Naive thymus-derived CD8-positive, alpha-beta T cell (primary cell): ENCODE measurements around the gene PRR13. TPM values are rescaled to one million over a fixed set of nuclear protein-coding genes. Genes with fewer than 3 reads are reported as not detected.
"Not testable (repeated sequence)": the region's sequence is repeated elsewhere in the genome, so short reads cannot be mapped to it uniquely, and the experiment has no call there.

Source experiments
- ATAC-seq, 2 donors: fragments of 150-1000 bp; cut with Tn5 transposase in 1 of 2; sonication (Bioruptor Pico), chemical (Tn5 transposase) in 1 of 2; 1 replicate in 1 of 2; 2 replicates in 1 of 2; pipeline ENCODE4 v1.10.0; 2021; ENCODE audit warnings: mild to moderate bottlenecking in 2 of 2, moderate library complexity in 2 of 2
- POLR2A ChIA-PET: fragments of 350-600 bp; sonication (Branson Sonifier 250); formaldehyde crosslinking; loops from one replicate; lab custom pipeline; 2021; ENCODE audit warnings: antibody characterized with exemption; lab: Charles Lee
- DNase-seq, 10 donors: peaks; one replicate each; pipeline versions ENCODE4 v3.0.0 to v3.0.0-alpha.2; 2020 to 2022
- H3K27ac Mint-ChIP-seq, 10 donors: one replicate each; pipeline ENCODE4 v1.8.0; 2020 to 2022; ENCODE audit warnings: mild to moderate bottlenecking in 10 of 10, mixed read lengths in 10 of 10, moderate library complexity in 4 of 10, inconsistent platforms in 1 of 10
- H3K27me3 Mint-ChIP-seq, 5 donors: one replicate each; pipeline ENCODE4 v1.8.0; 2021 to 2022; ENCODE audit warnings: mixed read lengths in 5 of 5
- H3K36me3 Mint-ChIP-seq, 3 donors: one replicate each; pipeline ENCODE4 v1.8.0; 2020 to 2022; ENCODE audit warnings: mixed read lengths in 3 of 3, mild to moderate bottlenecking in 2 of 3, inconsistent platforms in 1 of 3
- H3K4me1 Mint-ChIP-seq, 4 donors: one replicate each; pipeline ENCODE4 v1.8.0; 2021 to 2022; ENCODE audit warnings: mixed read lengths in 4 of 4
- H3K4me3 Mint-ChIP-seq, 10 donors: one replicate each; pipeline ENCODE4 v1.8.0; 2020 to 2022; ENCODE audit warnings: mild to moderate bottlenecking in 10 of 10, mixed read lengths in 10 of 10, moderate library complexity in 6 of 10, inconsistent platforms in 1 of 10
- H3K9me3 Mint-ChIP-seq, 9 donors: one replicate each; pipeline ENCODE4 v1.8.0; 2020 to 2022; ENCODE audit warnings: mixed read lengths in 9 of 9, mild to moderate bottlenecking in 3 of 9, inconsistent platforms in 1 of 9, moderate library complexity in 1 of 9
- polyA plus RNA-seq, 3 donors: library from polyadenylated mRNA; unstranded; fragments of 300-500 nt; fragmentation: Illumina TruSeq; gene quantifications; one replicate each; pipeline ENCODE4 v1.2.3, GENCODE V29; 2021
- total RNA-seq, 8 experiments: library from RNA in 2 of 8; stranded (reverse) in 2 of 8; gene quantifications; one replicate each; pipeline ENCODE4 v1.2.3 and lab custom pipeline; 2021 to 2026

Gene PRR13
- total and polyA plus RNA-seq, 5 experiments from 2014 or later = 215 to 535 (median 513) TPM

DNA sequence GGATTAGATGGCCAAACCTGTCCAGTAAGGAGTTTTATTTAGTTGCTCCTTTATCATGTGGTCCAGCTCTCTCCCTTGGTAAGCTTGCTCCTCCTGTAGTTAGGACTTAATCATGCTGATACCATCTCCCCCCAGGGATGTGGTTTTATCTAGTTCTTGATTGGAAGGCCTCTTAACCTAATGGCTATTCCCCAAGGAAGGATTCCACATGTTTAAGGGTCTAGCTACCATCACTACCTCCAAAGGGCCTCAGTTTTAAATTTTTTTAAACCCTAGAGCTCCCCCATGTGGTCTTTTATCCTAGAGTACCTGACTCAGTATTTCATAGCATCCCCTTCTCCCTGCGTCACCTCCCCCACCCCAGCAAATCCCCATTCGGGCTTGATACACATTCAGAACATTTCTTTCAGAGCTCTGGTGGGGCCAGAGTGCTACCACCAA, 35.3 kb downstream of the PRR13 start:
- H3K27ac Mint-ChIP-seq = peak overlapping the region in 9 of 10 donors; percentile 12 to 87 (median 53)
- H3K36me3 Mint-ChIP-seq = peaks cover 0 to 98% (median 9%) of the 10 kb centered on the region in 3 donors

DNA sequence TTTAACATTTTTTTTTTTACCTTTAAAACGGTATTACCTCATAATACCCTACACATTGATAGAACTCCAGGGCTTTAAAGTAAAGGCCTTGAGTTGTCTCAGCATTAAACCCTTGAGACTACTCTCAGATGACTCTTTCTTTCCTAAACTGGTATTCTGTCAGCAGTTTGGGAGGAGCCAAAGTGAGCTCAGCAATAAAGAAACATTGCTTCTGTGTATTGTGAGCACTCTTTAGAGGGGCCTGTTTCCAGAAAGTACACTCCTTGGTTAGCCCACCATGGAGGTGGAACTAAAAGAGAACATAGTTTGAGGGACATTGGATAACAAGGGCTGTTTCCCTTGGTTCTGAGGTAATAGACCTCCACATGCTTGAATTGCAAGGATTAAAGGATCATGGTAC, 37.3 kb downstream of the PRR13 start:
- ATAC-seq = no peak
- Mint-ChIP-seq H3K36me3 (peaks cover 0 to 93% (median 6%) of the 10 kb centered on the region in 3 donors), H3K9me3 (no peaks in the 10 kb centered on the region), H3K27ac (peak overlapping the region in 3 of 10 donors; percentile 50 to 63 (median 51)), H3K27me3 (no peaks in the 10 kb centered on the region), H3K4me1 (peaks cover 19 to 37% (median 28%) of the 10 kb centered on the region in 4 donors), H3K4me3 (no peak overlapping the region)
- POLR2A ChIA-PET = interaction anchor here (0.9 to 3.9 kb wide), 3 partner anchors 10 to 21 kb away, joined by 3 to 14 read pairs (median 6); partner anchors contain the start of gene MAP3K12
- no peak for DNase-seq

More for the DNA sequence above, 35.3 kb downstream of the PRR13 start:
- DNase-seq (peak in 1 of 10 donors; percentile 23), ATAC-seq (peak; percentile 33 to 46)
- POLR2A ChIA-PET = interaction anchor here (0.7 to 3.9 kb wide), 2 partner anchors 23 to 88 kb away, joined by 3 to 14 read pairs; partner anchors contain the start of gene MAP3K12
- no peaks in the 10 kb centered on the region for H3K9me3 Mint-ChIP-seq
- H3K27me3 Mint-ChIP-seq = no peaks in the 10 kb centered on the region
- peaks cover 28 to 49% (median 42%) of the 10 kb centered on the region in 4 donors for H3K4me1 Mint-ChIP-seq
- no peak overlapping the region for H3K4me3 Mint-ChIP-seq

GRCh38 chr12:53479331-53479730, 37.8 kb downstream of the PRR13 start:
- Mint-ChIP-seq H3K36me3 (peaks cover 0 to 91% (median 5%) of the 10 kb centered on the region in 3 donors), H3K4me3 (no peak overlapping the region), H3K27ac (peak overlapping the region in 4 of 10 donors; percentile 50 to 63 (median 57))

DNA sequence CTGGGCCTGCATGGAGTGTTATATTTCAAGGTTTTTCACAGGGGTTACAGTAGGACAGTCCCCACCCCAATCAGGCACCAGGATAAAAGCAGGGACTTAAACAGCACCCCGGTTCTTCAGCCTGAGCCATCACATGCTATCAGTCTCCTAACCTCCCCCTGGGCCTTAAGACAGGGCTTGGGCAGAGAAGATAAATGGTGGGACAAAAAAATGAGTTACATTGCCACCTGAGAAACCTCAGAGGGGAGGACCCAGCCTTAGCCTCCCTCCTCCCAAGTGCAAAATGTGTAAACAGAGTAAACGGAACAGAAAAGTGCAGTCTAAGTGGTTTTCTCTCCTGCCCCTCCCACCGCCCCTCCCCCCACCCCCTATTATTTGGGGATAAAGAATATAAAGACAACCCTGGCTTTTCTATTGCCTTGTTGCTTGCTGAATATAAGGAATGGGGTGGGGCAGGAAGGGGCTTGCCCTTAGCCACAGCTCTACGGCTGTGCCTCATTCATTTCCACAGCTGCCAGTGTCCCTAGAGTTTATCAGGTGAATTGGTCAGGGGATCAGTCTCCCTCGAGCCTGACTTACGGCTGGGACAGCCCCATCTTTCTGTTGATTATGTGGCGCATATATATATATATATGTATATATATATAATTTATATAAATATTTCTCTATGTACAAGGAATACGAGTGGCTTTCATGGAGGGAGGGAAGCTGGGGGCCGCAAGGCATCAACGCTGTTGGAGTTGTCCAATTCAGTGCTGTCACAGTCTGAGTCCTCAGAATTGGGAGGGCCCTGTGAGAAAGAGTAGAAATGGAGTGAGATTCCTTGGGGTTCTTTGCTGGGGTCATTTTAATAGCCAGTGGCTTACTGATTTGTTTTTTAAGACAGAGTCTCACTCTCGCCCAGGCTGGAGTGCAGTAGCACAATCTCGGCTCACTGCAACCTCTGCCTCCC, 39.2 kb downstream of the PRR13 start:
- Mint-ChIP-seq H3K27me3 (no peaks in the 10 kb centered on the region), H3K36me3 (peaks cover 0 to 91% (median 5%) of the 10 kb centered on the region in 3 donors), H3K4me3 (no peak overlapping the region), H3K27ac (peak overlapping the region in 2 of 10 donors; percentile 17 to 40), H3K9me3 (no peaks in the 10 kb centered on the region), H3K4me1 (peaks cover 5 to 20% (median 14%) of the 10 kb centered on the region in 4 donors)
- DNase-seq (no peak), ATAC-seq (no peak)
- POLR2A ChIA-PET = interaction anchor here (1.0 to 1.7 kb wide), 4 partner anchors 13 to 22 kb away, joined by 3 to 6 read pairs (median 4); partner anchors contain the start of gene TARBP2

More at GRCh38 chr12:53479331-53479730, 37.8 kb downstream of the PRR13 start:
- POLR2A ChIA-PET = no interaction called here
- DNase-seq = no peak
- peaks cover 15 to 32% (median 24%) of the 10 kb centered on the region in 4 donors for H3K4me1 Mint-ChIP-seq
- no peaks in the 10 kb centered on the region for H3K9me3 Mint-ChIP-seq
- ATAC-seq = no peak
- no peaks in the 10 kb centered on the region for H3K27me3 Mint-ChIP-seq

GRCh38 chr12:53481458-53481857, 39.9 kb downstream of the PRR13 start:
- ATAC-seq, H3K9me3 Mint-ChIP-seq, H3K4me3 Mint-ChIP-seq, H3K27me3 Mint-ChIP-seq, DNase-seq: not testable (repeated sequence)
- Mint-ChIP-seq H3K36me3 (peaks cover 0 to 84% (median 5%) of the 10 kb centered on the region in 3 donors), H3K27ac (peak overlapping the region in 3 of 10 donors; percentile 17 to 48 (median 46)), H3K4me1 (peaks cover 5 to 18% (median 10%) of the 10 kb centered on the region in 4 donors)
- POLR2A ChIA-PET = interaction anchor here (1.0 to 1.8 kb wide), 8 partner anchors 8 to 35 kb away, joined by 3 to 6 read pairs (median 4); partner anchors contain the start of genes PCBP2 and TARBP2

- peak in 1 of 10 donors; percentile 30 for DNase-seq
- Mint-ChIP-seq H3K36me3 (peaks cover 0 to 78% (median 5%) of the 10 kb centered on the region in 3 donors), H3K27ac (peak overlapping the region in 9 of 10 donors; percentile 8 to 94 (median 48)), H3K9me3 (no peaks in the 10 kb centered on the region), H3K4me3 (no peak overlapping the region), H3K4me1 (peaks cover under 1 to 16% (median 4%) of the 10 kb centered on the region in 4 donors), H3K27me3 (no peaks in the 10 kb centered on the region)
- peak; percentile 32 to 81 for ATAC-seq
- POLR2A ChIA-PET = interaction anchor here (1.0 to 1.8 kb wide), 11 partner anchors 9 to 41 kb away, joined by 3 to 6 read pairs (median 4); partner anchors contain the start of genes PCBP2, PRR13 and TARBP2
These were observed 40.5 kb downstream of the PRR13 start for GRCh38 chr12:53481939-53482586.

DNA sequence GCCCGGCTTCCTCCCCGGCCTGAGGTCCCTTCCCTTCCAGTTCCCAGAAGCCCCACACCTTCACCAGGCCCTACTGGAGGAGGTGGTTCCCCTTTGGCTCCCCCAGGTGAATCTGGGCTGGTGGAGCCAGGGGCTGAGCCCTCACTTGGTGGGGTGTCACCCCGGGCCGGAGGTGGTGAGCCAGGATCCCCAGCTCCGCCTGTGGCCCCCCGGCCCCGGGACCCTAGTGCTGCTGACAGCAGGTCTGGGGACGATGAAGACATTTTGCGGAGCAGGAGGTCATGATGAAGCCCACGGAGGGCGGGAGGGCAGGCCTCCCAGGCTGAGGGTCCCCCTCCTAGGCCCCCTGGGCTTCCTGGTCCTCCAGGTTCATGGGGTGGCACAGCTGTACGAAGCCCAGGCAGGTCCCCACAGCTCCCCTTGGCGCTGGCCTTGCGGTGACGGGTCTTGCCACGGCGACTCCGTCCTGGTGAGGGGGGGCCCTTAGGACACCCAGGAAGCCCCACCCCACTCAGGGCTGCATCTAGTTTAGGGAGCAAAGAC, 41.2 kb downstream of the PRR13 start:
- no peaks in the 10 kb centered on the region for H3K27me3 Mint-ChIP-seq
- POLR2A ChIA-PET = interaction anchor here (1.0 to 1.8 kb wide), 10 partner anchors 9 to 41 kb away, joined by 3 to 10 read pairs (median 4); partner anchors contain the start of genes PCBP2, PRR13 and TARBP2
- DNase-seq = no peak
- H3K27ac Mint-ChIP-seq = peak overlapping the region in 2 of 10 donors; percentile 49 to 79
- no peaks in the 10 kb centered on the region for H3K9me3 Mint-ChIP-seq
- ATAC-seq = peak in 1 of 2 donors; percentile 4
- peaks cover 0 to 72% (median 5%) of the 10 kb centered on the region in 3 donors for H3K36me3 Mint-ChIP-seq
- H3K4me1 Mint-ChIP-seq = peaks cover 0 to 20% (median 4%) of the 10 kb centered on the region in 4 donors
- no peak overlapping the region for H3K4me3 Mint-ChIP-seq

GRCh38 chr12:53483225-53483978, 41.9 kb downstream of the PRR13 start:
- Mint-ChIP-seq H3K36me3 (peaks cover 0 to 65% (median 5%) of the 10 kb centered on the region in 3 donors), H3K9me3 (no peaks in the 10 kb centered on the region), H3K4me3 (peak overlapping the region in 1 of 10 donors; percentile 34), H3K27ac (peak overlapping the region in 6 of 10 donors; percentile 34 to 79 (median 54)), H3K27me3 (no peaks in the 10 kb centered on the region), H3K4me1 (peaks cover 0 to 20% (median 8%) of the 10 kb centered on the region in 4 donors)
- POLR2A ChIA-PET = interaction anchor here (1.0 to 1.8 kb wide), 5 partner anchors 10 to 42 kb away, joined by 3 to 10 read pairs (median 4); partner anchors contain the start of genes PRR13 and TARBP2
- ATAC-seq (no peak), DNase-seq (no peak)

- no peaks in the 10 kb centered on the region for H3K27me3 Mint-ChIP-seq
- H3K4me1 Mint-ChIP-seq = peaks cover 0 to 19% (median 8%) of the 10 kb centered on the region in 4 donors
- H3K36me3 Mint-ChIP-seq = peaks cover 0 to 59% (median 5%) of the 10 kb centered on the region in 3 donors
- no peaks in the 10 kb centered on the region for H3K9me3 Mint-ChIP-seq
- ATAC-seq (no peak), DNase-seq (no peak)
- POLR2A ChIA-PET = interaction anchor here (1.4 kb wide), 1 partner anchor 17 kb away, joined by 10 read pairs; the partner anchor contains the start of gene TARBP2
- H3K4me3 Mint-ChIP-seq = peak overlapping the region in 1 of 10 donors; percentile 34
- peak overlapping the region in 7 of 10 donors; percentile 34 to 77 (median 53) for H3K27ac Mint-ChIP-seq
These were observed 42.4 kb downstream of the PRR13 start for GRCh38 chr12:53483979-53484377.

GRCh38 chr12:53484686-53485575, 43.4 kb downstream of the PRR13 start:
- H3K27ac Mint-ChIP-seq = peak overlapping the region in 5 of 10 donors; percentile 49 to 89 (median 78)
- no peak for DNase-seq
- no peaks in the 10 kb centered on the region for H3K9me3 Mint-ChIP-seq
- no peak for ATAC-seq
- POLR2A ChIA-PET = no interaction called here
- peaks cover 0 to 49% (median 5%) of the 10 kb centered on the region in 3 donors for H3K36me3 Mint-ChIP-seq
- H3K4me3 Mint-ChIP-seq = peak overlapping the region in 1 of 10 donors; percentile 52
- H3K4me1 Mint-ChIP-seq = peaks cover 0 to 18% (median 8%) of the 10 kb centered on the region in 4 donors
- no peaks in the 10 kb centered on the region for H3K27me3 Mint-ChIP-seq
